22Rv1 (cell line): Measurements from ENCODE around the gene LRRC8D.

Experiments used
- ZFX ChIP-seq: fragments of 450-650 bp; IDR thresholded peaks from 2 replicates; pipeline ENCODE4 v1.6.1; 2017; ENCODE audit warnings: antibody characterized with exemption, borderline replicate concordance
- TF ChIP-seq, protein P1 (sequence below): fragments of 450-650 bp; IDR thresholded peaks from 2 replicates; pipeline ENCODE4 v1.5.1; 2017; ENCODE audit warnings: mild to moderate bottlenecking

- TF ChIP-seq, protein P1, sequence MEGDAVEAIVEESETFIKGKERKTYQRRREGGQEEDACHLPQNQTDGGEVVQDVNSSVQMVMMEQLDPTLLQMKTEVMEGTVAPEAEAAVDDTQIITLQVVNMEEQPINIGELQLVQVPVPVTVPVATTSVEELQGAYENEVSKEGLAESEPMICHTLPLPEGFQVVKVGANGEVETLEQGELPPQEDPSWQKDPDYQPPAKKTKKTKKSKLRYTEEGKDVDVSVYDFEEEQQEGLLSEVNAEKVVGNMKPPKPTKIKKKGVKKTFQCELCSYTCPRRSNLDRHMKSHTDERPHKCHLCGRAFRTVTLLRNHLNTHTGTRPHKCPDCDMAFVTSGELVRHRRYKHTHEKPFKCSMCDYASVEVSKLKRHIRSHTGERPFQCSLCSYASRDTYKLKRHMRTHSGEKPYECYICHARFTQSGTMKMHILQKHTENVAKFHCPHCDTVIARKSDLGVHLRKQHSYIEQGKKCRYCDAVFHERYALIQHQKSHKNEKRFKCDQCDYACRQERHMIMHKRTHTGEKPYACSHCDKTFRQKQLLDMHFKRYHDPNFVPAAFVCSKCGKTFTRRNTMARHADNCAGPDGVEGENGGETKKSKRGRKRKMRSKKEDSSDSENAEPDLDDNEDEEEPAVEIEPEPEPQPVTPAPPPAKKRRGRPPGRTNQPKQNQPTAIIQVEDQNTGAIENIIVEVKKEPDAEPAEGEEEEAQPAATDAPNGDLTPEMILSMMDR: no peak
- no peak for TF ChIP-seq ZFX
These were observed 30.2 kb upstream of the LRRC8D start for GRCh38 chr1:89790592-89790991.
